HG03558 (cell line): ENCODE measurements around the gene ZBTB17.
"Not testable (repeated sequence)": the region's sequence is repeated elsewhere in the genome, so short reads cannot be mapped to it uniquely, and the experiment has no call there.

ENCODE experiments used
- ATAC-seq: cut with Tn5 transposase; IDR thresholded peaks from one replicate; pipeline ENCODE4 v1.9.1; 2021; ENCODE audit warnings: moderate number of reproducible peaks; ENCODE audit not compliant: unreplicated experiment; ENCODE audit errors: extremely low read depth

Gene ZBTB17

DNA sequence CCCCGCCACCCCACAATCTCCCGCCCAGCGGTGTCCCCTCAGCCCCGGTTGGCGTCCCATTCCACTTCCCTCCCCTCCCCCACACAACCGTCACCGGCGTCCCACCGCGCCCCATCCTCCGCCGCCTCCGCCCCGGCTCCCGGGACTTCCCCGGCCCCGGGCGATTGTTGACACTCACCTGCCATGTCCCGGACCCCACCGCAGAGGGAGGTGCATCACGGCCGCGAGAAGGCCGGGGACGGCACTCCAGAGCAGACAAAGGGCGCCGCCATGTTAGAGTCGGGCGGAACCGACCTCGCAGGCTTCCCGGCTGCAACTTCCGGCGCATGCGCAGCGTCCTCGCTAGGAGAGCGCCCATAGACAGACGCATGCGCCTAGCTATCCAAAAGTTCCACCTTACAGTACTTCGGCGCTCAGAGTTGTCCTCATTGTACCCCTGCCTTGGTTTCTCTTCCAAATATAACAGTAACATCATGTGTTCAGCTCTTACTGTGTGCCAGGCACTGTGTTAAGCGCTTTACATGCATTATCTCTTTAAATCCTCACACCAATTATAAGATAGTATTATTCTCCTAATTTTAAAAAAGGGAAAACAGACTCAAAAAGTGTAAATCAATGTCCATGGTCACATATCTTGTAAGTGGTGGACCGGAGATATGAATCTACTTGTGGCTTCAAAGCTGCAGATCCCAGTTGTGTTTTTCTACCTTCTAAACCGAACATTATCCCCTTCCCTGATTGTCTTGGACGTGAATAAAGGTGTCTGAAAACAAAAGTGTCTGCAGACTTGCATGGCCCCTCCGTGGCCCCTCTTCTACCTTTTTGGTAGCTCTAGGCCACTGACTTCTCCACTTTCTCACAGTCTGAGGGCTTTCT is at the start of gene ZBTB17:
Gene ZBTB17 (minus strand): TSS at position 297 of the 876 bp plus-strand sequence. CDS start 27,606 bp downstream, outside the sequence.
- ATAC-seq: peak; percentile 45

DNA sequence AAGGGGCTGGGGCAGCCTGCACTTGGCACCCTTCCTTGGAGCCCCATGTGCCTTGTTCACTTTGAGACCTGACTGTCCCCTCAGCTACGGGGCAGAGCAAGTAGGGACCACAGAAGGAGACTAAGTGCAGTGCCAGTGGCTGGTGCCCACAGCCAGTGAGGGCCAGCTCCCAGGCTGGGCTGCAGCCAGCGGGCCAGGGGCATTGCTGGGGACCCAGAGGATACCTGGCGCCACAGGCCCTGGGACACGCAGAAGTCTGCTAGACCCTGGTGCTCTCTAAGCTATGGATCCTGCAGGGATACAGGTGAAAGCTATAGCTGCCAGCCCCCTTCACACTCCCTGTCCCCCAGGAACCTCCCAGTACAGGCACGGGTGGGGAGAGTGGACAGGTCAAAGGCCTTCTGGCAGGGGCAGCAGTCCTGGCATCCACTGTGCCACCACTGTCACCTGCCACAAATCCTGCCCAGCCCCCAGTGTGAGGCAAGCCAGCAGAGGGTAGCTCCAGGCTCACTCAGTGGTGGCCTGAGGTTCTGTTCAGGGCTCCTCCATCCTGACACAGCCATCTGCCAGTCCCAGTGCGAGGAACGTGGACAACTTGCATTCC is 47.3 kb upstream of the ZBTB17 start:
- ATAC-seq: no peak

- ATAC-seq: no peak
These were observed 46.5 kb upstream of the ZBTB17 start for GRCh38 chr1:16022393-16022792.

GRCh38 chr1:16021681-16022080 is 45.8 kb upstream of the ZBTB17 start, which contains the start of gene CLCNKA:
Gene CLCNKA (plus strand): TSS chr1:16022036. CDS start chr1:16022620, 584 bp downstream.
- ATAC-seq: no peak

GRCh38 chr1:16020878-16021277 is 45.0 kb upstream of the ZBTB17 start:
- not testable (repeated sequence) for ATAC-seq

- no peak for ATAC-seq
These were observed 44.4 kb upstream of the ZBTB17 start for GRCh38 chr1:16020325-16020724.

GRCh38 chr1:16019644-16020277 is 43.9 kb upstream of the ZBTB17 start:
- ATAC-seq: no peak

DNA sequence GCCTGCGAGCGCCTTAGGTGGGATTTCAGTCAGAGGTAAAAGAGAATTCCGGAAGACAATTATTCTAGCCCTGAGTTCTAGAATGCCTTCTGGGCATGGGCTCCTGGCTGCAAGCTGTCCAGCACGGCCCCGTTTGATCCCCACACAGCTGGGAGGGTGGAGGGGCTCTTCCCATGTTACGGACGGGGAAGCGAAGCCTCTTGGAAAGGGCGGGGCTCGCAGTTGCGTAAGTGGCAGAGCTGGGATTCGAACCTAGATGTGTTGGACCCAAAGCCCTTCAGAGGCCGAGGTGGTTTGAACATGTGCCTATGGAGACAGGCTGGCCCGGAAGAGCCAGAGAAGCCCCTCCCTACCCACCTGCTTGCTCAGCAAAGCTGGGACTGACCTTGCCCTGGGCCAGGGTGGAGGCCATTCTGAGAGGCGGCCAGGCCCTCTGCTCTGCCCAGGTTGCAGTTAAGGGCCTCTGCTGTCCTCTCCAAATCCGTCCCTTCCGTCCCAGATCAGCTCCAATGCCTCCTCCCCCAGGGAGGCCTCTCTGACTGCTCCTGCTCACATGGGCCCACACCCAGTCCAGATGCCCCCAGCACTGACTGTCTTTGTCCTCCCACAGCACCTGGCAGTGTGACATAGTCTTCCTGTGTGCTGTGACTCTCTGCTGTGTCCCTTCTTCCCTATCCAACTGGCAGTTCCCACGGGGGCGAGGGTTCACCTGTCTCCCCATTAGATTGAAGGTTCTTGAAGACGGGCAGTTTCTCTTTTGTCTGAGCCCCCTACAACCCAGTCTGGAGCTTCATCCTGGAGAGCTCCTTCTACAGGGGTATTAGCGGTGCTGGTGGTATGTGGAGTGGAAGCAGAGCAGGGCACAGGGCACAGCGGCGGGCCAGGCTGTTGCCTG is 43.1 kb upstream of the ZBTB17 start:
- ATAC-seq: no peak

DNA sequence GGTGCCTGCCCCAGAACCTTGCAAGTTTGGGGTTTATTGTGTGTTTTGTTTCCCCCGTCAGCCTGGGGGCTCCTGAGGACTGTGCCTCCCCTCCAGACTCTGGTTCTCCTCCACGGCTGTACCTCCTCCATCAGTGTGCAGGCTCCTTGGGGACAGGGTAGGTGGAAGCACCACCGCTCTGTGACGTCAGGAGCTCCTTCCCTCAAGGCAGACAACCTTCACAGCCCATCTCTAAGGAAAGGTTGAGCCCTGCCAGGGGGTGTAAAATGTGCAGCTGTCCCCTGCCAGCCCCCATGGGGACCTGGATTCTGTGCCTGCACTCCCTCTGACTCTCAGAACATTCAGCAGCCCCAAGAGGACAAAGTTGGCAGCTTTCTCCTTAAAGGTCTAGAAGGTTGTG is 42.4 kb upstream of the ZBTB17 start:
- ATAC-seq: no peak

GRCh38 chr1:16017461-16018303 is 41.8 kb upstream of the ZBTB17 start, which contains the start of gene HSPB7:
Gene HSPB7 (minus strand): TSS chr1:16018043. CDS start chr1:16017963, 80 bp downstream.
- no peak for ATAC-seq

DNA sequence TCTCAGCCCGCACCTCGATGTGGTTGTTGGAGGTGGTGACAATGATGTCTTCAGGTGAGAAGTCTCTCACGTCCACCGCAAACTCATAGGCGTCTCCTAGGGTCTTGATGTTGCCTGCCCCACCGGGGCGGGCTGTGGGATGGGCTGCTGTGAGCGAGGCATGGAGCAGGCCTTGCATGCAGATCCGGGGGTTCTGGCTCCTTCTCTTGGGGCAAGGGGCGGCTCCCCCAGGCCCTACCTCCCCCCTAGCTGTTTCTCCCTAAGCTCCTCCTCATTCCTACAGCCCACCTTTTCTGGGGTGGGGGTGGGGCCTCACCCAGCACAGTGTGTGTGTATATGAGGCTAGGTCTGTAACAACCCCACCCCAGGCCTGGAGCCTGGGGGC is 41.2 kb upstream of the ZBTB17 start:
- no peak for ATAC-seq

DNA sequence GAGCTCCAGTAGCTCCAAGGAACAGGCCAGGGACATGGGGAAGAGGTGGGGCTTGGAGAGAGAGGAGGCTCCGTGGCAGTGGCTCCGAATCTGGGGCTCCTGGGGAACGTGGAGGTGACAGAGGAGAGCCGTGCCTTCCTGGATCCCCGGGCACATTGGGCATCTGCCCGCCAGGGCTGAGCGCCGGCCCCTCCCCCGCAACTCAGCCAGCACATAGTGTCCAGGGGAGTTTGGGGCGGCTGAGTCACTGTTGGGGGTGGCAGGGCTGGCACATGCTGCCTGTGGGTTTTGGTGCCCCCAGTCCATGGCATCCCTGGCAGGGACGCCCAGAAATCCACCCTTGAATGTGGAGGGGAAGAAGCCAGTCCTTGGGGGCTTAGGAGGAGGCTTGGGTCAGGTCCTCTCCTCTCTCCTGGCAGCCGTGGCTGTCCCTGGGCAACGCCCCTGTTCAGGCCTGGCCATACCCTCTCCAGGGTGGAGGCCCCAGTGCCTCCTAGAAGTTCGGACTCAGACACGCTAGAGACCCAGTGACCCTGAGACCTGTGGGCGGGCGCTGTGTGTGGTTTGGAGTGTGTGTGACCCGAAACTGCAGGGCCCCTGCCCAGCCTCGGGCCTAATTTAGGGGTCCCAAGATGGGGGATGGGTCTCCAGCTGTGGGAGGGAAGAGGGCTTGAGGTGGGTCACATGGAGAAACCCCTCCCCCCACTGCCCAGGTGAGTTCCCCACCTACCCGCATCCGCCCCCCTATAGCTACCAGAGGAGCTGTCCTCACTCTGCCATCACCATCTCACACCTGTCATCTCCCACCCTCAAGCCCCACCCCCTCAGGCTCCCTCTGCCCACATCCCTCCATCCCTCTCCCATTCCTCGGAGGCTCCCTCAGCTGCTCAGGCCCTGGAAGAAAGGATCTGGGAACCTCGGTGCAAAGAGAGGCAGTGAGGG is 40.3 kb upstream of the ZBTB17 start:
- no peak for ATAC-seq

- ATAC-seq: no peak
These were observed 39.6 kb upstream of the ZBTB17 start for GRCh38 chr1:16015491-16015890.

- no peak for ATAC-seq
These were observed 38.9 kb upstream of the ZBTB17 start for GRCh38 chr1:16014509-16015482.

DNA sequence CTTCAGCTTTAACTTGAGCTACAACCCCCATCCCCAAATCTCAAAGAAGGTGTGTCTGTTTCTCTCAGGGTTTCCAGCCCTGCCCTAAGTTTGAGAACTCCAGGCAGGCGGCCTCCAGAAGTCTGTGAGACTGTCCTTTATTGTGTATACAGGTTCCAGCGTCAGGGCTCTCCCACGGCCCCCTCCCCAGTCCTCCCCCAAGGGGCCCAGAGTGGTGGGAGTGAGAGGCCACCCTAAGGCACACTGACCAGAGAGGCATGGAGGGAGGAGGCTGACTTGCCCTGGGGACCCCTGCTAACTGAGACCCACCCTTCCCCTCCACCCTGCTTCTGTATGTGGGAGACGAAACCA is 38.0 kb upstream of the ZBTB17 start:
- no peak for ATAC-seq

GRCh38 chr1:16013220-16013907 is 37.5 kb upstream of the ZBTB17 start:
- no peak for ATAC-seq
